HG03060 (cell line): Measurements from ENCODE around the gene HSPA4.

Experiments
- ATAC-seq: cut with Tn5 transposase; IDR thresholded peaks from one replicate; pipeline ENCODE4 v1.9.1; 2021; ENCODE audit warnings: low read depth, moderate number of reproducible peaks; ENCODE audit not compliant: unreplicated experiment

The HSPA4 gene

GRCh38 chr5:133088064-133088463, 36.3 kb downstream of the HSPA4 start:
- no peak for ATAC-seq

- ATAC-seq = no peak
These were observed 39.2 kb downstream of the HSPA4 start for GRCh38 chr5:133091034-133091433.

- no peak for ATAC-seq
These were observed 54.5 kb downstream of the HSPA4 start for GRCh38 chr5:133106343-133106742.

DNA sequence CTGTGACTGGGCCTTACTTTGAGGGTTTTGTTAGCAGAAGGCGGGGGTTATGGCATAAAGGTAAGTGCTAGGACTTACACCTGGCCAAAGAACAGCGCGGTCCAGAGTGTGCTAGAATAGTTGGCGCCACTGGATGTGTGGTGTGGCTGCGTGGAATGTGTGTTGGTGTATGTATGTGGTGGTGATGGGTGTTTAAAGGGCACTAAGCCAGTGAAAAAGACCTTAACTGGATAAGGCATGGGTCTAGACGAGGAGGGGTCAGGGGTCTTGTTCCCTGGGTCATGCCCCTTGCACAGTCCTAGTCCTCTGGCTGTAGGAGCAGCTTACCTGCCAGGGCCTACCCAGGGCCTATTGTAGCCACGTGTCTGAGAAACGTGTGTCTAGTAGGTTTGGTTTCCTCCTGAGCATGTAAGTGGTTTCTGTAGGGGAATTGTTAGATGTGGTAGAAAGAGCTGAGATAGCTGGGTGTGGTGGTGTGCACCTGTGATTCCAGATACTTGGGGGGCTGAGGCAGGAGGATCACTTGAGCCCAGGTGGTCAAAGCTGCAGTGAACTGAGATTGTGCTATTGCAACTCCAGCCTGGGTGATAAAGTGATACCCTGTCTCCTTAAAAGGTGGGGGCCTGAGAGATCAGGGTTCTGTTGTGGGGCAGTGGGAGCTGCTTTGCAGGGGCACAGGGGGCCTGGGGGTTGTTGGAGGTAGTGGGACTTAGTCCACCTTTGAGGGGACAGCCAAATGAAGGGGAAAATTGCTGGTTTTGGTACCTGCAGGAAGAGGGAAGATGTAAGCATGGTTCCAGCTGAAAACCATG, 55.2 kb downstream of the HSPA4 start:
- no peak for ATAC-seq

DNA sequence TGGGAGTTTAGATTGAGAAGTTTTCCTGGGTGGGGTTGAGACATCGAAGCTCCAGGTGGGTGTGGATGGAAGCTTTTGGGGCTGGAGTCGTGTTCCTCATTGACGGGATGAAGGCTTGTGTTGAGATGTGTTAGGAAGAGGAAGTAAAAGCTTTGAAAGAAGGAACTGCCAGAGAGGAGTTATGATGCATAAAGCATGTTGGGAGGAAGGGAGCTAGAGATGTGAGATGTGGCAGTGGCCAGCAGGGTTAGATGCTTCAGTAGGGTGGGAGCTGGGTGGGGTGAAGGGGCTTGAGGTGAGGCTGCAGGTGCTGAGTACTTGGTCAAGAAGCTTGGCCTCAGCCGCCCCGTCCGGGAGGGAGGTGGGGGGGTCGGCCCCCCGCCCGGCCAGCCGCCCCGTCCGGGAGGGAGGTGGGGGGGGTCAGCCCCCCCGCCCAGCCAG, 56.7 kb downstream of the HSPA4 start:
- no peak for ATAC-seq

GRCh38 chr5:133109655-133110483, 58.1 kb downstream of the HSPA4 start:
- no peak for ATAC-seq

GRCh38 chr5:133110709-133111108, 58.9 kb downstream of the HSPA4 start:
- ATAC-seq = no peak

GRCh38 chr5:133111299-133111698, 59.5 kb downstream of the HSPA4 start:
- no peak for ATAC-seq

- ATAC-seq = no peak
These were observed 60.3 kb downstream of the HSPA4 start for GRCh38 chr5:133112026-133112660.

DNA sequence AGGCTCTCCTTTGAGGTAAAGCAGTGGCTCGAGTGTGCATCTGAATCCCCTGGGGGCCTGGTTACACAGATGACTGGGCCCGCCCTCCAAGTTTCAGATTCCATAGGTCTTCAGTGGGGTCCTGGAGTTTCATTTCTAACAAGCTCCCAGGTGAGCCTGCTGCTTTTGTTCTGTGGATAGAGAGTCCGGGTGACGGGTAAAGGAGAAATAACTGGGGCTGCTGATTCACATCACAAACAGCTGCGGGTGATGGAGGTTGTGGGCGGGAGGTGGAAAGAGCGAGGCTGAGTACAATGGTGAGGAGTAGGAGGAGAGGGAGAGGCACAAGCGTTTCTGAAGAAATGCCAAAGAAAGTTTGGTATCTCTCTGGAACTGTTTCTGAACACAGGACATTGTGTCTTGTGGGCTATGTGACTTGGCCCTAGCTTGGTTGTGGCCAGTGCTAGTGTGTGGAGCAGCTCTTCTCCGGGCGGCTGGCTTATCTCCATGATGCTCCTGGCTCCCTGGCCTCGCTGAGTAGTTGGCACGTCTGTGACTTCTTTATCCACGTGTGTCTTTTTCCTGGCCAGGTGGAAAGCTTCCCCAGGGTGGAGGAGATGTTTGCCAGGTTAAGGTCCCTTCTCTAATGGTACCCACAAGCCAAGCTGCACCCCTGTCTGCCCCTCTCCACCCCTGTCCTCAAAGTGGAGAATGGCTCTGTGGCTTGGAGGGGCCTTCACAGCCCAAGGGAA, 61.7 kb downstream of the HSPA4 start:
- ATAC-seq = no peak

- ATAC-seq = no peak
These were observed 62.5 kb downstream of the HSPA4 start for GRCh38 chr5:133114166-133114932.

GRCh38 chr5:133114933-133115310, 63.1 kb downstream of the HSPA4 start:
- no peak for ATAC-seq

GRCh38 chr5:133116601-133117000, 64.8 kb downstream of the HSPA4 start:
- no peak for ATAC-seq

DNA sequence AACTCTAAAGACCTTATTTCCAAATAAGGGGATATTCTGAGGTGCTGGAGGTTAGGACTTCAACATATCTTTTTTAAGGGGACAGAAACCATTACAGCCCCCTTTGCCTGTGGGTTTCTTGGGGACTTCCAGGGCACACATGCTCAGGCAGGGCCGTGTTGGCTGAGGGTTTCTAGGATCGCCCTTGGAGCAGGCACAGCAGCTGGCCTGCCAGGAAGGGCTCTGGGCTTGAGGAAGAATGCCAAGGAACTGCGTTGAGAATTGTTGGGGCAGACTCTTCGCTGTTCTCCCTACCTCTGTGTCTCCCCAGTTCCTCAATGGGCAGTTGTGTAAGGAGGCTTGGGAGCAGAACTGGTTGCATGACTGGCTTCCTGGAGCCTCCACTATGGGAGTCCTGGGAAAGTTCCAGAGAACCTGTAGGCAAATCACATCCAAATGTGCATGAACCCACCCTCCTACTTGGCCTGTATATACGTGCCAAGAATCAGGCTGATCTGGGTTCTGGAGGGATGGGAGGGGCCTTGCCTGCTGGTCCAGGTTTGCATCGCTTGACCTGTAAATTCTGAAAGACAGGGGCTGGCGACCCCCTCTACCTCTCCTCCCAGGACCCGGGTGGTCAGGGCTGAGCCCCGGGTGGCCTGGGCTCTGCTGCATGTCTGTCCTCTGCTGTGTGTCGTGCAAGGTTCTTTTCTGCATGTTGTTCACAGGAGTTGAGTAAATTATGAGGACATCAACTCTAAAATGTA, 65.5 kb downstream of the HSPA4 start:
- ATAC-seq = no peak

DNA sequence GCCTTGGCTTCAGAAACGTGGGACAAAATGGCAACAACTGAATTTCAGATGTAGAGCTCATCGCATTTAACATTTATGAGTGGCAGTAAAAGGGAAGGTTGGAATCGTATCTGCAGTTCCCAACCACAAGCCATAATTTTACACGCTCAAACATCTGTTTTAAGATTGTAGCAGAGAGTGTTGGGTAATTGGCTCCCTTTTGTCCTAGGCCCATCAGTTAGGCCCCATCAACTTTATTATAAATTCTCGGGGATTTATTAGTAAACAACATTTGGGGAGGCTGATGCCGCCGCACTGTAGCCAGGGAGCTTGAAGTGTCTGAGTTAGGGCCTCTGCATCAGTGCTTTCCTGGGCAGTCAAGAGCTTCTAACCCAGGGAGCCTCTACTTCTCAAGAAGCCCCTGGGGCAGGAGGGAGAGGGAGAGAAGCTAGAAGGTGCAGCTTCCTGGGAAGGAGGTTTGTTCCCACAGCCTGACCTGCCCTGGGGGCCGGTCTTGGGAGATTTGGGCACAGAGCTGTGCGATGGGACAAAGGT, 66.2 kb downstream of the HSPA4 start:
- ATAC-seq = no peak

DNA sequence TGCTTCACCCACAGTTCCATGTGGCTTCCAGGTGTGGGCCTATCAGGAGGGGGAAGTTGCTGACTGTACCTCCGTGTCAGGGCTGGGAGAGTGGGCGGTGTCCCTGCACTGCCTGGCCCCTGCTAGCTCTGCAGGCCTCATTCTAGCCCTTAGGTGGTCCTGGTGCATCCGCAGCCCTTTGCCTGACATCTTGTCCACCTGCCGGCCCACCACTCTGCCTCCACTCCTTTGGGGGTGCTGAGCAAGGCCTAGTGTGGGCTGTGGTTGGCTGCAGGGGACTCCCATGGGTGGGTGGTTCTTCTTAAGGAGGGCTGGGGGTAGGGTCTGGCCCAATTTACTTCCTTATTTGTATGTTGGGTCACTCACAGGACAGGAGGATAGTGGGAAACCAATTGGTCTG, 66.9 kb downstream of the HSPA4 start:
- no peak for ATAC-seq

GRCh38 chr5:133119233-133119711, 67.5 kb downstream of the HSPA4 start:
- ATAC-seq = no peak

DNA sequence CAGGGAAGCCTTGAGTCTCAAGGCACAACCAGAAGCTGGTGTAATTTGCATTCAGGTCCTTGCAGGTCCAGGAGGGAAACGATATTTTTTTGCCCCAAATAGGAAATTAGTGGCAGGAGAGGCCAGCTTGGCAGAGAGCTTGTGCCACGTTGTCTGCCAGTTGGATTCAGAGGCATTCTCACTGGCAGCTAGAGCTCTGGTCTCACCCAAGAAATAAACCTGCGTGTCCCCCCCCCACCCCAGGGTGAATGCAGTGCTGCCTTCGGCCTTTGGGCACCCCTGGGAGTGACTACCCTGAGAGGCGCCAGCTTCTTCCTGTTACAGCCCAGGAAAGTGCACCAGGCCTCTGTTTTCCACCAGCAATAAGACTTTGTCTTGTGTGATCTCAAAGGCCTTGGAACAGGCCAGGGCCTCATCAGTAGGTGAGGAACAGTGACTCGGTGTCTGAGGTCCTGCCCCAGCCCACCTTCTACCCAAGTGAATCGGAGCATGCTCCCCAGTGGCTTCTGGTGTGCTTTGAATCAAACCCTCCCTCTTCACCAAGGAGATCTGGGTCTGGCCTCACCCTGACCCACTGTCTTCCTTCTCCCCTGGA, 68.4 kb downstream of the HSPA4 start:
- no peak for ATAC-seq
